Measurements from ENCODE around the gene ROBO2. TPM values are rescaled to one million over a fixed set of nuclear protein-coding genes. Genes with fewer than 3 reads are reported as not detected.

Gene ROBO2
- total RNA-seq, 2 experiments from 2014 or later = not detected

- POLR2A ChIA-PET = no interaction called here
- DNase-seq = no peak
These were observed 546.3 kb downstream of the ROBO2 start for GRCh38 chr3:77586216-77586615.

DNA sequence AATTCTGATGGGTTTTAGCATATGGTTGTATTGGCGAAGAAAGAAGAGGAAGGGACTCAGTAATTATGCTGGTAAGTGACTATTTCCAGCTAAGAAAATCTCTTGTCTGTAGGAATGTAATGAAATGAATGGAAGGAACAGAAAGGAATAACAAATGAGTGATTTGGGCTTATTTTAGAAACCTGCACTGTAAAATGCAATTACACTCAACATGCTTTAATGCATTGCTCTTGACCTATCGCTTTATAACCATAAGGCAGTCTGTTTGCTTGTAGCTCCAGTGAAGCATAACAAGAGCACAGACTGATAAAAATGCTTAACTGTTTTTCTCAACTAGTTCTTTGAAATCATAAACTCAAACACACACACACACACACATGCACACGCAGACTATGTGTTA is 549.0 kb downstream of the ROBO2 start:
- H3K36me3 Mint-ChIP-seq = no peaks in the 10 kb centered on the region
- ChIA-PET POLR2A (no interaction called here), CTCF (no interaction called here)
- H3K4me1 Mint-ChIP-seq (ENCODE audit: low read depth) = no peaks in the 10 kb centered on the region
- peaks cover 17% of the 10 kb centered on the region for H3K9me3 Mint-ChIP-seq
- H3K4me3 Mint-ChIP-seq = no peak overlapping the region
- no peak for DNase-seq
- no peaks in the 10 kb centered on the region for H3K27me3 Mint-ChIP-seq
- H3K27ac Mint-ChIP-seq = no peak overlapping the region
- intact Hi-C loops (cut with micrococcal nuclease) = no loop called here

More at GRCh38 chr3:77586216-77586615, 546.3 kb downstream of the ROBO2 start:
- Mint-ChIP-seq H3K36me3 (no peaks in the 10 kb centered on the region), H3K27ac (no peak overlapping the region), H3K27me3 (no peaks in the 10 kb centered on the region), H3K9me3 (peaks cover 21% of the 10 kb centered on the region), H3K4me1 (ENCODE audit: low read depth) (no peaks in the 10 kb centered on the region), H3K4me3 (no peak overlapping the region)
- CTCF ChIA-PET = no interaction called here
- intact Hi-C loops (cut with micrococcal nuclease) = no loop called here

DNA sequence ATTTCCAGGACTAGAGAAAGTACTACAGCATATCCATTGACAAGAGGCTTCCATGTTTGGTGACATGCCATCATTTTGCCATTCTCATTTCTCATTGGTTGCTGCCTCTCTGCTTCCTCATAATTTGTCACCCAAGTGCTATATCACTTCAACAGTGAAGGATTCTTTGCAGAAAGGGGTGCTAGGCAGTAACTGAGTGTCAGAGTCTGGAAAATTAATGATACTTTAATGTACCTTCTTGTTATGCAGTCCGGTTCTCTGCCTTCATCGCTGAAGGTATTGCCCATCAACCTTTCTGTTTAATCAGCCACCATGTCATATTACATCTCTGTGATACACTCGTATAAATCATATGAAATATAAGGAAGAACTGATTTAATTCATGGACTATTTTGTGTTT is 550.3 kb downstream of the ROBO2 start:
- Mint-ChIP-seq H3K27ac (no peak overlapping the region), H3K36me3 (no peaks in the 10 kb centered on the region), H3K27me3 (no peaks in the 10 kb centered on the region), H3K9me3 (peaks cover 17% of the 10 kb centered on the region), H3K4me1 (ENCODE audit: low read depth) (no peaks in the 10 kb centered on the region), H3K4me3 (no peak overlapping the region)
- DNase-seq = no peak
- CTCF ChIA-PET = no interaction called here
- POLR2A ChIA-PET = no interaction called here
- intact Hi-C loops (cut with micrococcal nuclease) = no loop called here

- no peak for DNase-seq
- peaks cover 14% of the 10 kb centered on the region for H3K9me3 Mint-ChIP-seq
- no peaks in the 10 kb centered on the region for H3K36me3 Mint-ChIP-seq
- ChIA-PET CTCF (no interaction called here), POLR2A (no interaction called here)
- no peak overlapping the region for H3K27ac Mint-ChIP-seq
- no peak overlapping the region for H3K4me3 Mint-ChIP-seq
- H3K27me3 Mint-ChIP-seq = no peaks in the 10 kb centered on the region
- no peaks in the 10 kb centered on the region for H3K4me1 Mint-ChIP-seq (ENCODE audit: low read depth)
- intact Hi-C loops (cut with micrococcal nuclease) = no loop called here
These were observed 555.5 kb downstream of the ROBO2 start for GRCh38 chr3:77595371-77595870.

DNA sequence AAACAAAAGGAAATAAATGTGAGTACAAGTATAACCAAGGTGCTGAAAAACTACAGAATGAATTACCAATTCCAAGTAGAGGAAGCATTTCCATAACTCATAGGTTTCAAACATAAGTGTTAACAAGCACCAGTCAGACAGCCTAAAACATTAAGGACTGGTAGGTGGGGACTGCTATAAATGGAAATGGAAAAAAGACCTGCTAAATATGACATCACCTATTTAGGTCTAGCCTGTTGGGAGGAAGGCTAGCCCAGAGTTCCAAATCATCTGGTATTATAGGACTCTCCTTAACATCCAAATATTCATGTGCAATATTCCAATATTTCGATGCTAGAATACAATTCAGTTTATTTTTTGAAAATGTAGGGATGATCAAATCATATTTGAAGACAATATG is 560.0 kb downstream of the ROBO2 start:
- Mint-ChIP-seq H3K27ac (no peak overlapping the region), H3K9me3 (peaks cover 19% of the 10 kb centered on the region), H3K36me3 (no peaks in the 10 kb centered on the region), H3K4me3 (no peak overlapping the region), H3K4me1 (ENCODE audit: low read depth) (no peaks in the 10 kb centered on the region), H3K27me3 (no peaks in the 10 kb centered on the region)
- intact Hi-C loops (cut with micrococcal nuclease) = no loop called here
- POLR2A ChIA-PET = no interaction called here
- no peak for DNase-seq
- CTCF ChIA-PET = no interaction called here

DNA sequence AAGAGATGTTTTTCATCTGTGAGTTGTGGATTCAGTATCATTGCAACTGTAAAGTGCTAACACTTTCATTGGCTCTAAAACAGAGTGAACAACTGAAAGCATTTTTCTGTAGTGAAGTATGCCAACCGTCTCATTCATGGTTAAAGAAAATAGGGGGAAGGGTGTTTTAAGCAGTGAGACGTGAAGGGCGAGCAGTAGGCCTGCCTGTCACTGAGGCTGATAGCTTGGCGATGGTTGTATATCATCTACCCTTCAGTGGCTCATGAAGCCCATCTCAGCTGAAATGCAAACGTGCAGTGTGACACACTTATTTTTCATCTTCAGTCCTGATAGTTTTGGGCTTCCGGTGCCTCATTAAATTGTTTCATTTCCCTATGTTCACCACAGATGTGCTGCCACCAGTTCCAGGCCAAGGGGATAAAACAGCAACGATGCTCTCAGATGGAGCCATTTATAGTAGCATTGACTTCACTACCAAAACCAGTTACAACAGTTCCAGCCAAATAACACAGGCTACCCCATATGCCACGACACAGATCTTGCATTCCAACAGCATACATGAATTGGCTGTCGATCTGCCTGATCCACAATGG is 562.0 kb downstream of the ROBO2 start:
- H3K27ac Mint-ChIP-seq = no peak overlapping the region
- H3K9me3 Mint-ChIP-seq = peaks cover 19% of the 10 kb centered on the region
- no peaks in the 10 kb centered on the region for H3K4me1 Mint-ChIP-seq (ENCODE audit: low read depth)
- no peak overlapping the region for H3K4me3 Mint-ChIP-seq
- no peaks in the 10 kb centered on the region for H3K36me3 Mint-ChIP-seq
- ChIA-PET CTCF (no interaction called here), POLR2A (no interaction called here)
- DNase-seq = no peak
- no peaks in the 10 kb centered on the region for H3K27me3 Mint-ChIP-seq
- intact Hi-C loops (cut with micrococcal nuclease) = no loop called here

GRCh38 chr3:77602722-77603121 is 562.8 kb downstream of the ROBO2 start:
- CTCF ChIA-PET = no interaction called here
- Mint-ChIP-seq H3K36me3 (no peaks in the 10 kb centered on the region), H3K4me3 (no peak overlapping the region), H3K27me3 (no peaks in the 10 kb centered on the region), H3K9me3 (peaks cover 14% of the 10 kb centered on the region), H3K4me1 (ENCODE audit: low read depth) (no peaks in the 10 kb centered on the region), H3K27ac (no peak overlapping the region)
- DNase-seq = no peak
- intact Hi-C loops (cut with micrococcal nuclease) = no loop called here
- POLR2A ChIA-PET = no interaction called here

DNA sequence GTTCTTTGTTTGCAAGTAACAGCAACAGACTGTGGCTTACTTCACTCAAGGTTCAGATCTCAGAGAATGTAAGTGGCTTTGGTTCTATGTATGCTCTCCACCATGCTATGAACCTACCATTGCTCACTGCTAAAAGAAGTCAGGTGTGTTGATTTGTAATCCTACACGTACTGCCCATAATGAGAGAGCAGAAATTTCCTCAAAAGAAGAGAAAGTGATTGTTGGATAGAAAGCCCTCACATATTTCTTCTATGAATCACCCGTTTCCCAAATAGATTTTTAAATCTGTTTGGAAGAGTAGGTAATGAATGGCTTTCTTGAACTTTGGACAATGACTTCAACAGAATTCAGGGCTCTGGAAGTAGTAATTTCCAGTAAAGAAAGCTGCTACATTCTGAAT is 565.4 kb downstream of the ROBO2 start:
- H3K27me3 Mint-ChIP-seq = no peaks in the 10 kb centered on the region
- no peak overlapping the region for H3K27ac Mint-ChIP-seq
- intact Hi-C loops (cut with micrococcal nuclease) = no loop called here
- peaks cover 13% of the 10 kb centered on the region for H3K9me3 Mint-ChIP-seq
- no peaks in the 10 kb centered on the region for H3K36me3 Mint-ChIP-seq
- no peaks in the 10 kb centered on the region for H3K4me1 Mint-ChIP-seq (ENCODE audit: low read depth)
- ChIA-PET POLR2A (no interaction called here), CTCF (no interaction called here)
- H3K4me3 Mint-ChIP-seq = no peak overlapping the region
- no peak for DNase-seq

- no peaks in the 10 kb centered on the region for H3K27me3 Mint-ChIP-seq
- H3K4me1 Mint-ChIP-seq (ENCODE audit: low read depth) = no peaks in the 10 kb centered on the region
- DNase-seq = no peak
- H3K4me3 Mint-ChIP-seq = no peak overlapping the region
- ChIA-PET POLR2A (no interaction called here), CTCF (no interaction called here)
- peaks cover 13% of the 10 kb centered on the region for H3K9me3 Mint-ChIP-seq
- no peaks in the 10 kb centered on the region for H3K36me3 Mint-ChIP-seq
- no peak overlapping the region for H3K27ac Mint-ChIP-seq
- intact Hi-C loops (cut with micrococcal nuclease) = no loop called here
These were observed 566.0 kb downstream of the ROBO2 start for GRCh38 chr3:77605865-77606264.

DNA sequence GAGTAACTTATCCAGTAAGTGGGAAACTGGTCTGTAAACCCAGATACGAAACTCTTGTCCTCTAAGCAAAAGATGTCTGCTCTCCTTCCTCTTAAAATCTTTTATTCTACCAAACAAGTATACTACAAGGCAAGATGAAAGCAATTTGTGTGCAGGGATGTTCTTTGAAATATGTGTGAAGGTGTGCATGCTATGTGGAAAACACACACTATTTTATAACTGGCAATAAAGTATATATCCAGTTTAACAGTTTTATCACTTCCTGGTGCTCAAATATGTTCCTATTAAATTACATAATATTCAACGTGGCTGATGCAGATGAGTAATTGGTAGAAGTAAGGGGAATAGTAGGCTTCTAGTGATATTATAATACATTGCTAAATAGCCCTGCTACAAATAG is 566.5 kb downstream of the ROBO2 start:
- intact Hi-C loops (cut with micrococcal nuclease) = no loop called here
- DNase-seq = no peak
- CTCF ChIA-PET = no interaction called here
- H3K27me3 Mint-ChIP-seq = no peaks in the 10 kb centered on the region
- H3K36me3 Mint-ChIP-seq = no peaks in the 10 kb centered on the region
- H3K4me3 Mint-ChIP-seq = no peak overlapping the region
- no peaks in the 10 kb centered on the region for H3K4me1 Mint-ChIP-seq (ENCODE audit: low read depth)
- H3K27ac Mint-ChIP-seq = no peak overlapping the region
- POLR2A ChIA-PET = no interaction called here
- H3K9me3 Mint-ChIP-seq = peaks cover 13% of the 10 kb centered on the region

- no peak overlapping the region for H3K27ac Mint-ChIP-seq
- H3K9me3 Mint-ChIP-seq = peaks cover 6% of the 10 kb centered on the region
- H3K36me3 Mint-ChIP-seq = no peaks in the 10 kb centered on the region
- H3K4me1 Mint-ChIP-seq (ENCODE audit: low read depth) = no peaks in the 10 kb centered on the region
- CTCF ChIA-PET = no interaction called here
- H3K27me3 Mint-ChIP-seq = no peaks in the 10 kb centered on the region
- intact Hi-C loops (cut with micrococcal nuclease) = no loop called here
- no peak overlapping the region for H3K4me3 Mint-ChIP-seq
- POLR2A ChIA-PET = no interaction called here
- DNase-seq = no peak
These were observed 578.8 kb downstream of the ROBO2 start for GRCh38 chr3:77618686-77619085.

- no peak overlapping the region for H3K27ac Mint-ChIP-seq
- H3K9me3 Mint-ChIP-seq = peaks cover 3% of the 10 kb centered on the region
- no peak for DNase-seq
- H3K4me3 Mint-ChIP-seq = no peak overlapping the region
- H3K4me1 Mint-ChIP-seq (ENCODE audit: low read depth) = no peaks in the 10 kb centered on the region
- CTCF ChIA-PET = no interaction called here
- no peaks in the 10 kb centered on the region for H3K27me3 Mint-ChIP-seq
- no peaks in the 10 kb centered on the region for H3K36me3 Mint-ChIP-seq
- POLR2A ChIA-PET = no interaction called here
- intact Hi-C loops (cut with micrococcal nuclease) = no loop called here
These were observed 580.1 kb downstream of the ROBO2 start for GRCh38 chr3:77620009-77620408.

- Mint-ChIP-seq H3K4me3 (no peak overlapping the region), H3K9me3 (no peaks in the 10 kb centered on the region), H3K36me3 (no peaks in the 10 kb centered on the region), H3K27ac (no peak overlapping the region), H3K4me1 (ENCODE audit: low read depth) (no peaks in the 10 kb centered on the region), H3K27me3 (no peaks in the 10 kb centered on the region)
- CTCF ChIA-PET = no interaction called here
- intact Hi-C loops (cut with micrococcal nuclease) = no loop called here
- DNase-seq = no peak
- POLR2A ChIA-PET = no interaction called here
These were observed 583.6 kb downstream of the ROBO2 start for GRCh38 chr3:77623500-77623899.

DNA sequence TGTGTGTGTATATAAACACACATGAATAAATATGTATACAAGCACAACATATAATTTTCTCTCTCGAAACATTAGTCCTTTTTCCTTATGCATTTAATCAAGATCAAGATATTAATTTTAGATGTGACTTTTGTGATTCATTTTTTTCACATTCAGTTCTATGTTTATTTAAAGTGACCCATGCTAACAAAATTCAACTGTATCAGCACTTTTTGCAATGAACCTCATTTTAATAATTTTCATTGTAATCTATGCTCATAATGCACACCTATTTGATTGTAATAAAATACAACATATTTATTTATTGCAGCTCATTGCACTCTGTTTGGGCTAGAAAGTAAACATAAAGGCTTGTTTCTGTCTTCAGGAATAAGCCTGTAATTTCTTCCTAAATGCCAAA is 586.3 kb downstream of the ROBO2 start:
- ChIA-PET POLR2A (no interaction called here), CTCF (no interaction called here)
- Mint-ChIP-seq H3K27me3 (no peaks in the 10 kb centered on the region), H3K4me1 (ENCODE audit: low read depth) (no peaks in the 10 kb centered on the region), H3K4me3 (no peak overlapping the region), H3K27ac (no peak overlapping the region), H3K36me3 (no peaks in the 10 kb centered on the region), H3K9me3 (peaks cover 10% of the 10 kb centered on the region)
- intact Hi-C loops (cut with micrococcal nuclease) = no loop called here
- DNase-seq = no peak

Measured in activated CD4-positive, alpha-beta memory T cell treated with anti-CD3 and anti-CD28 coated beads for 36 hours (primary cell).